ENCODE data around the gene FHIT.

- TF ChIP-seq POLR2A (IDR thresholded peaks at IDR 0.05; ENCODE audit: low read length), result no peak
- TF ChIP-seq GATA1 (IDR thresholded peaks at IDR 0.05; ENCODE audit: low read depth, low read length), result no peak
Observed at GRCh38 chr3:60133269-60134162, 1117.7 kb downstream of the FHIT start.

All from erythroblast (primary cell).